Stimulated activated memory B cell treated with anti-CD40 and anti-IgM and Interleukin-4, amounts not matched to agents 10 μg/mL and 1 μg/mL and 100 μg/mL, for 72 hours (primary cell): ENCODE measurements around the gene IZUMO1.
"Not testable (repeated sequence)": the region's sequence is repeated elsewhere in the genome, so short reads cannot be mapped to it uniquely, and the experiment has no call there.

Experiments used
- ATAC-seq: fragments of 150-1000 bp; cut with Tn5 transposase; 2 replicates; pipeline ENCODE4 v1.10.0; 2021
- H3K27ac Mint-ChIP-seq: one replicate; pipeline ENCODE4 v1.8.0; 2022; ENCODE audit warnings: mild to moderate bottlenecking, mixed read lengths
- H3K27me3 Mint-ChIP-seq: one replicate; pipeline ENCODE4 v1.8.0; 2022; ENCODE audit warnings: mixed read lengths
- H3K36me3 Mint-ChIP-seq: one replicate; pipeline ENCODE4 v1.8.0; 2022; ENCODE audit warnings: mixed read lengths
- H3K4me1 Mint-ChIP-seq: one replicate; pipeline ENCODE4 v1.8.0; 2022; ENCODE audit warnings: mixed read lengths
- H3K4me3 Mint-ChIP-seq: one replicate; pipeline ENCODE4 v1.8.0; 2022; ENCODE audit warnings: mild to moderate bottlenecking, moderate library complexity, mixed read lengths
- H3K9me3 Mint-ChIP-seq: one replicate; pipeline ENCODE4 v1.8.0; 2022; ENCODE audit warnings: mixed read lengths

The IZUMO1 gene

DNA sequence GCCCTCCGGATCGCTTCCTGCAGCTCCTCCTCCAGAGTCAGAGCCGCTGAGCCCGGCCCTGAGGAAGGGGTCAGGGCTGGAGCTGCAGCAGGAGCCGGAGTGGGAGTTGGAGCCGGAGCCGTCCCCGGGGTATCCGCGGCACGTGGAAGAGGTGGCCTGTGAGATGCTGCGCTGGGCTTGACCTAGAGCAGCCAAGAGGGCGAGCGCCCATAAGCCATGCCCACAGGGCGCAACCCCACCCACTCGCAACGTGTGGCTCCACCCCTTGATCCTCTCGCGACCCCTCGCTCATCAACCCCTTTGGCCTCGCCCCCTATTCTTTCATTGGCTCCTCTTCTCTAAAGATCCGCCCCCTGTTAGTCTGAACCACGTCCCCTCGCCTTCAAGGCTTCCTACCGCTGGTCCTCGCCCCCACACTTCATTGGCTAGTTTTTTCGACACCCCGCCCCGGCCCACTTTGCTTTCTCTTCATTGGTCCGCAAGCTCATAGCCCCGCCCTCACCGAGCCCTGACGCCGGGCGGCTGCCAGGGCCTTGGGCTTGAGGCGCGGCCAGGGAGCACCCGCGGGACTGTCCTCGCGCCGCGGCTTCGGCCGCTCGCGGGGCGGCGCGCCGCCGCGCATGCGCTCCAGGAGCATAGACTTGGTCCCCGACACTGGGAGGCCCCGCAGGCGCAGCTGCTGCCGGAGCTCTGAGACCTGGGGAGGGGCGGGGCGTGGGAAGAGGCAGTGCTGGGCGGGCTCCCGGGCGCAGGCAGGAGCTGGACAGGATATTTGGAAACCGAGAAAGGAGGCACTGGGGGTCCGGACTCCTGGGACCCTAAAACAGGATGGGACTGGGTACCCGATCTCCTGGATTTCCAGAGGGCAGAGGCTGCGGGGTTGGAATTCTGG, 32.6 kb downstream of the IZUMO1 start:
- peak; percentile 96 for ATAC-seq
- H3K4me1 Mint-ChIP-seq = peaks cover 23% of the 10 kb centered on the region
- no peaks in the 10 kb centered on the region for H3K27me3 Mint-ChIP-seq
- H3K27ac Mint-ChIP-seq = peak overlapping the region; percentile 31
- H3K36me3 Mint-ChIP-seq = no peaks in the 10 kb centered on the region
- peak overlapping the region; percentile 70 for H3K4me3 Mint-ChIP-seq
- no peaks in the 10 kb centered on the region for H3K9me3 Mint-ChIP-seq

DNA sequence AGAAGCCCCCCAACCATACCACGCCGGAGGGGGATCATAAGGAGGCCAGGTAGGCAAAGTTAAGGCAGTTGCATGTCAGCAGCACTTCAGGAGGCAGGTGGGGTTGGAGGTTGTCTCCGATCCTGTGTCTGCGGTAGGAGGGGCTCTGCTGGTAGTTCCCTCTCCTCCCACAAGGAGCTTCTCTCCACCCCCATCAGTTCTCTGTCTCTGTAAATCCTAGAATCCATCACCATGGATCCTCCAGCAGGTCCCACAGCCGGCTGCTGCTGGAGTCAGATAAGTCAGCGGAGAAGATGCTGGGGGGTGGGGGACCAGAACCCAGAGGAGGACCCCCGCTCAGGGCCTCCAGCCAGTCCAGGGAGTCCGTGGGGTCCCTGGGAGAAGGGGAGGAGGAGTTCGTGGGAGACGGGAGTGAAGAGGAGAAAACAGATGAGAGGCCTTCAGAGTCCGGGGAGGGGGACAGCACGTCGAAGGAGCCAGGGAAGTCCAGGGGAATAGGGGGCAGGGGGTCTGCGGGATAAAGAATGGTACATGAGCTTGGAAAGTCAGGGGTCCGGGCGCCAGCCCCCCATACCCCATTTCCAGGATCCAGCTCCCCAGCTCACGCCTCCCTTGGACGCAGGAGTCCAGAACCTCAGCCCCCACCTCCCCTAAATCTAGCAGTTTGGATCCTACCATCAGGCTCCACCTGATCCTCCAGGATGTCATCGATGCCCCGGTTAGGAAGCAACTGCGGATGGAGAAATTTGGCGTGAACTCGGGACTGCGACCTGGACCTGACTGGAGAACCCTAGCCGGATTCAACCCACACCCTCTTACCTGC, 33.5 kb downstream of the IZUMO1 start:
- Mint-ChIP-seq H3K27me3 (no peaks in the 10 kb centered on the region), H3K4me3 (peak overlapping the region; percentile 70), H3K27ac (peak overlapping the region; percentile 1), H3K9me3 (peaks cover 3% of the 10 kb centered on the region), H3K36me3 (no peaks in the 10 kb centered on the region), H3K4me1 (peaks cover 22% of the 10 kb centered on the region)
- no peak for ATAC-seq

DNA sequence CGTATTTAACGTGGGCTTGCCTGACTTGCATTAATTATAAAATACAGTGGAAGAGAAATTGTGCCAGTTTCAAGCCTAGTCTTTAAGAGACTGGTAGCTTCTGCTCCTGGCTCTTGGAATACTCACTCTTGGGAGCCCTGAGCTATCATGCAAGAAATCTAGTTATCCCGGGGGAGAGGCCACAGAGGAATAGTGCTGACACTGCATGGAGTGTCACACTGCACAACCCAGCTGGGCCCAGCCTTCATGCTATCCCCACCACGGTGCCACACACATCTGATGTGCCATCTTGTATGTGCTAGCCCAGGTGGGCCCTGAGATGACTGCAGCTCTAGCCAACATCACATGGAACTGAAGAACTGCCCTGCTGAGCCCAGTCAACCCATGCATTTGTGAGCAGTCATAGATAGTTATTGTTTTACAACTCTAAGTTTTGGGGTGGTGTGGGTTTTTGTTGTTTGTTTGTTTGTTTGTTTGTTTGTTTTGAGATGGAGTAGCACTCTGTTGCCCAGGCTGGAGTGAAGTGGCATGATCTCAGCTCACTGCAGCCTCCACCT, 35.5 kb downstream of the IZUMO1 start:
- Mint-ChIP-seq H3K9me3 (peaks cover 3% of the 10 kb centered on the region), H3K27ac (no peak overlapping the region), H3K27me3 (no peaks in the 10 kb centered on the region), H3K4me3 (no peak overlapping the region), H3K36me3 (peaks cover 11% of the 10 kb centered on the region), H3K4me1 (peaks cover 22% of the 10 kb centered on the region)
- ATAC-seq = no peak

DNA sequence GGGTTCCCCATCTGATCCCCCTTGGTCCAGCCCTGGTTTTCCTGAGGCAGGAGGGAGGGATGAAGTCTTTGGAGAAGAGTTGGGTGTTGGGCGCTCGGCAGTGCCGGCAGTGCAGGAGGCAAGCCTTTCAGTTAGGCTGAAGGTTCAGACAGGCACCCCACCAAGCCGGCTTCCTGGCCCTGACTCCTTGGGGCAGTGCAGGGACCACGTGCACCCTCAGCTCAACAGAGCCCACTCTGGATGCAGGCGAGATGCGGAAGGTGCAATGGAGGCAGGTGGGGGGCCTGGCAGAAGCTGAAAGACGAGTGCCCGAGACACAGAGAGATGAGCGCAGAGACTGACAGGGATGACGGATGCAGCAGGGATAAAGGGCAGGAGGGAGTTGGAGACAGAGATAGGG, 38.2 kb downstream of the IZUMO1 start:
- Mint-ChIP-seq H3K4me3 (no peak overlapping the region), H3K27me3 (no peaks in the 10 kb centered on the region), H3K4me1 (peaks cover 8% of the 10 kb centered on the region), H3K36me3 (peaks cover 21% of the 10 kb centered on the region), H3K27ac (no peak overlapping the region), H3K9me3 (peaks cover 3% of the 10 kb centered on the region)
- ATAC-seq = no peak

DNA sequence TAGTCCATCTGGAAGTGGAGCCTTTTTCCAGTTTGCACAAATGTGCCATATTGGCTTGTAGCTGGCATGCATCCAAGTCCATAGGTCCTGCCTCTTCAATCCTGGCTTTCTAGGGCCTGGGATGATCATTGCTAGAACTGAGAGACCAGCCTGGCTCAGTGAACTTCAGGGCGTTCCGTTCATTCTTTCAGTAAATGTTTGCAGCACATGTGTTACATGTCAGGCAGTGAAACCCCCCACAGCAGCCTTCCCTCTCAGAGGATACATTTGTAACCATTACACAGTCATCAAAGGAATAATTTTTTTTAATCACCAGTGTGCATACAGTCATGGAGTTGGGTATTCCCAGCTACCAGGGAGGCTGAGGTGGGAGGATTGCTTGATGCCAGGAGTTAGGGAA, 41.3 kb downstream of the IZUMO1 start:
- Mint-ChIP-seq H3K27me3 (no peaks in the 10 kb centered on the region), H3K4me3 (no peak overlapping the region), H3K36me3 (peaks cover 31% of the 10 kb centered on the region), H3K4me1 (no peaks in the 10 kb centered on the region), H3K9me3 (peaks cover 3% of the 10 kb centered on the region), H3K27ac (no peak overlapping the region)
- ATAC-seq = no peak

DNA sequence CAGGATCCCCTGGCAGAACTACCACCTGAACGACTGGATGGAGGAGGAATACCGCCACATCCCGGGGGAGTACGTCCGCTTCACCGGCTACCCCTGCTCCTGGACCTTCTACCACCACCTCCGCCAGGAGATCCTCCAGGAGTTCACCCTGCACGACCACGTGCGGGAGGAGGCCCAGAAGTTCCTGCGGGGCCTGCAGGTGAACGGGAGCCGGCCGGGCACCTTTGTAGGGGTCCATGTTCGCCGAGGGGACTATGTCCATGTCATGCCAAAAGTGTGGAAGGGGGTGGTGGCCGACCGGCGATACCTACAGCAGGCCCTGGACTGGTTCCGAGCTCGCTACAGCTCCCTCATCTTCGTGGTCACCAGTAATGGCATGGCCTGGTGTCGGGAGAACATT, 43.4 kb downstream of the IZUMO1 start:
- Mint-ChIP-seq H3K27ac (no peak overlapping the region), H3K27me3 (peaks cover 3% of the 10 kb centered on the region), H3K4me1 (no peaks in the 10 kb centered on the region), H3K4me3 (no peak overlapping the region), H3K9me3 (no peaks in the 10 kb centered on the region), H3K36me3 (peaks cover 31% of the 10 kb centered on the region)
- no peak for ATAC-seq

DNA sequence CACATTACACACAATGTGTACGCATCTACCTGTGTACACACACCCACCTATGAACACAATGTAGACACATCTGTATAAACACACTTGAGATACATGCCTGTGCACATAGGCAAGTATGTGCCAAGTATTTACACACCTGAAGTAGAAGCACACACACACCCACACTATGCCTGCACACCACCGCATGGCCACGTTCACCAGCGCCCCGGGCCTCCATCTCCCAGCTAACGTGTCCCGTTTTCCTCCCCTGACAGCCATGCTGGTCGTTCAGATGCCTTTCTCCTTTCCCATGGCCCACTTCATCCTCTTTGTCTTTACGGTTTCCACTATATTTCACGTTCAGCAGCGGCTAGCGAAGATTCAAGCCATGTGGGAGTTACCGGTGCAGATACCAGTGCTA, 44.0 kb downstream of the IZUMO1 start:
- Mint-ChIP-seq H3K36me3 (peaks cover 29% of the 10 kb centered on the region), H3K27me3 (peaks cover 9% of the 10 kb centered on the region), H3K4me1 (no peaks in the 10 kb centered on the region), H3K9me3 (no peaks in the 10 kb centered on the region), H3K4me3 (no peak overlapping the region), H3K27ac (no peak overlapping the region)
- no peak for ATAC-seq

DNA sequence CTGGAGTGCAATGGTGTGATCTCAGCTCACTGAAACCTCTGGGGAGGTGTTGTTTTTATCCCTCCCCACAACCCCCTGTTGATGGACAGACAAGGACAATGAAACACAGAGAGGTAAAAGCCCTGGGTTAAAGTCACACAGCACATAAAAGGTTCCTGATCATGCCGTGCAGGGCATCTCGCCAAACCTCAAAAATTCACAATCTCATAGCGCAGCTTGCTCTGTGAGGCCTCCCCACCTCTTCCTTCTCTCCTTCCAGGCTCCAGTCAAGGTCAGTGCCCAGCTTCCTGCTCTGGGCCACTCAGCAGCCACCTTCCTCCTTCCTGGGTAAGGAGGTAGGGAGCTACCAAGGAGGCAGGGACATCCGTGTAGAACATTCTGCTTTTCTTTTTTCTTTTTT, 48.7 kb downstream of the IZUMO1 start:
- Mint-ChIP-seq H3K9me3 (no peaks in the 10 kb centered on the region), H3K27ac (no peak overlapping the region), H3K4me1 (peaks cover 12% of the 10 kb centered on the region), H3K36me3 (peaks cover 8% of the 10 kb centered on the region), H3K27me3 (peaks cover 27% of the 10 kb centered on the region), H3K4me3 (no peak overlapping the region)
- no peak for ATAC-seq

DNA sequence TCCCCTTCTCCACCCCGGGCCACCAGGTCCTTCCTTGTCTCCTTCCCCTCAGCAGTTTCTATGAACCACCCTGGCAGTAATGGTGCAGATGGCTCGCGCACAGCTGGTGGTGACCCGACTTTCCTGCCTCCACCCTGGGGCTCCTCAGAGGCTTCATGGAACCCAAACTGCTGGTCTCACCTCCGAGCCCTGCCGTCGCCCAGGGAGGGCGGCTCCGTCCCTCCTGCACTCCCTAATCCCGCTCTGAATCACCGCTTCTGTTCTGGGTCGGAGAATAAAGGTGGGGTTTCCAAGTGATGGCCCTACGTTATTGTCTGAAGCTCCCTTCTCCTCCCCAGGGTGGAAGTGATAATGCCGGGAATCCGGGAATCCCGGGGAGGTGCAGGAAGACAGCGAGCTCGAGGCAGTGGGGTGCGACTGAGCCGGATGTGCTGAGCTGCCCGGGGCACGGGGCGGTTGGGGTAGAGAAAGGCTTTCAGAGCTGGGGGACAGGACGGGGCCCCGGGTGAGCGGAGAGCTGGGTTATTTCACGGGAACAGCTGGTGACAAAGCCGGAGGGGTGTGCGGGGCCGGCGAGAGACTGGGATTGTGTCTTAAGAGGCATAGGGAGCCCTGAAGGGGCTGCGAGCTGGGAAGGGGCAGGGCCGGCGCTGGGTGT, 50.2 kb downstream of the IZUMO1 start:
- Mint-ChIP-seq H3K4me1 (peaks cover 12% of the 10 kb centered on the region), H3K27ac (peak overlapping the region; percentile 19), H3K36me3 (peaks cover 8% of the 10 kb centered on the region), H3K4me3 (peak overlapping the region; percentile 40), H3K27me3 (peaks cover 27% of the 10 kb centered on the region), H3K9me3 (no peaks in the 10 kb centered on the region)
- ATAC-seq = peak; percentile 31

DNA sequence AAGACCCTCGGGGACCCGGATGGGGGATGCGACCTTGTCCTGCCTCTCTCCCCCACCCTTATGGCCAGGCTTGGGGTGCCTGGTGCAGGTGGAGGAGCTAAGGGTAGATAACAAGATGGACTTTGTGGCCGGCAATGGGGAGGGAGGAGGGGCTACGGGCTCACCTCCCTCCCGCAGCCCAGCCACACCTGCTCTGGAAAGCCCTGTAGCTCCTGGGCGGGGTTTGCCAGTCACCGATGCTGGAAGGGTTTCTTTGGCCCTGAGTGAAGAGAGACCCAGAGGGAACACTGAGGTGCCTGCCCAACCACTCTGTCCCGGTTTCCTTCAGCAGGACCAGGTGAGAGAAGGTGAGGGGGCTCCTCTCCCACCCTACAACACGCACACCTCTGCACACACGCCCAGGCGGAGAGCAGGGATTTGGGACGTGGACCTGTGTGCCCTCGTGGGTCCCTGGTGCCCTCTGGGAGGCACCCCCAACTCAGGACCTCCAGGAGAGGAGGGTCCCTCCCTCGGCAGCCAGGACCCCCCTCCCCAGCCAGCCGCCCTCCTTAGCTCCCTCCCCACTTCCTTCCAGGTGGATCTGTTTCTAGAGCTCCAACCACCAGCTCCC, 50.9 kb downstream of the IZUMO1 start, which contains the start of gene FUT2:
FUT2 (plus strand) TSS at position 229 of the 610 bp plus-strand sequence. CDS start 6,986 bp downstream, outside the sequence.
- peaks cover 27% of the 10 kb centered on the region for H3K27me3 Mint-ChIP-seq
- peak within 1 kb of the TSS; percentile 19 for H3K27ac Mint-ChIP-seq
- H3K4me3 Mint-ChIP-seq = peak within 1 kb of the TSS; percentile 40

DNA sequence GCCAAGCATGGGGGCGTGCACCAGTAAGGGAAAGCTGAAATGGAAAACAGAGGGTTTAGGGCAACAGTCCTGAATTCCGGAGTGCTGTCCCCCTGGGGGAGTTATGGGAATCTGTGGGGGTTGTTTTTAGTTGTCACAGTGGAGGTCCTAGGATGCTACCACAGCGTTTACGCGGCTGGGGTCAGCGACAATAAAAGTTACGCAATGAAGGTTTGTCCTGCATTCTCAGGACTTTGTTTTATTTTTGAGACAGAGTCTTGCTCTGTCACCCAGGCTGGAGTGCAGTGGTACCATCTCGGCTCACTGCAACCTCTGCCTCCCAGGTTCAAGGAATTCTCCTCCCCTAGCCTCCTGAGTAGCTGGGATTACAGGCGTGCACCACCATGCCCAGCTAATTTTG, 53.1 kb downstream of the IZUMO1 start:
- not testable (repeated sequence) for H3K27ac Mint-ChIP-seq, H3K36me3 Mint-ChIP-seq, ATAC-seq, H3K4me3 Mint-ChIP-seq, H3K9me3 Mint-ChIP-seq
- H3K27me3 Mint-ChIP-seq = peaks cover 27% of the 10 kb centered on the region
- peaks cover 12% of the 10 kb centered on the region for H3K4me1 Mint-ChIP-seq

More for the DNA sequence above, 50.9 kb downstream of the IZUMO1 start, which contains the start of gene FUT2:
- H3K36me3 Mint-ChIP-seq = peaks cover 3% of the 10 kb centered on the region
- no peak for ATAC-seq
- H3K4me1 Mint-ChIP-seq = peaks cover 12% of the 10 kb centered on the region
- H3K9me3 Mint-ChIP-seq = no peaks in the 10 kb centered on the region
